Measurements from ENCODE around the gene FUS. TPM values are rescaled to one million over a fixed set of nuclear protein-coding genes. Genes with fewer than 3 reads are reported as not detected.

Gene FUS
- total and polyA plus RNA-seq, 9 of the 15 experiments (the other 6 are each of a cell fraction or from before 2014, with no cell fraction given): 43.9 to 575 (median 87.2) TPM

DNA sequence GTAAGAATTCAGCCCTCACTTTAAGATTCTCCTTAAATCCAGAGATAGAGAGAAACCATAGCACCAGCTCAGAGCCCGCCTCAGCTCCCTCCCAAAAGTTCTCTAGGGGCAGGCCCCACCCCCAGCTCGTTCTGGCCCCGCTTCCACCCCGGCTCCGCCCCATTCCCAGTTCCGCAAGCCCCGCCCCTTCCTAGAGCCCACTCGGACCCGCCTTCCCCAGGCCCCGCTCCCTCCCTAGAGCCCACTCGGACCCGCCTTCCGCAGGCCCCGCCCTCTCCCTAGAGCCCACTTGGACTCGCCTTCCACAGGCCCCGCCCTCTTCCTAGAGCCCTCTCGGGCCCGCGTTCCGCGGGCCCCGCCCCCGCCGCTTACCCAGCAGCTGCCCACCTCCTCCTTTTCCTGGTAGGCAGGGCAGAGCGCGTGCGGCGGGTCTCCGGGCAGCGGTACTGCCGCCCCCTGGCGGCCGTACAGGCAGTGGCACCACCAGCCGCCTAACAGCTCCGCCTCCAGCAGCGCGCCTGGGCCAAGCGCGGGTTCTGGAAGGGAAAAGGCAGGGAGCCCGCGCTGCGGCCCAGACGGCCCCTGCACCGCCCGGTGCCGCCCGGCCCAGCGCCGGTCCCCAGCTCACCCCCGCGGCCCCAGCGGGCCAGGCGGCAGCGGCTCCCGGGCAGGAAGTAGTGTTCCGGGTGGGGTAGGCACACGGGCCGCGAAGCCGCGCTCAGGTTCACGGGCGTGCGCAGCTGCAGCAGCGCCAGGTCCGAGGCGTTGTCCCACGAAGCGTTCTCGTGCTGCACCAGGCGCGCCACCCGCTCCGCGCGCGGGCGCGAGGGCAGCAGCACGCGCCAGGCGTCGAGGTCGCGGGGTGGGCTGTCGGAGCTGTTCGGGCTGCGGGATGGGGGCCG lies 37.6 kb upstream of the FUS start (continued):
- TF ChIP-seq ZNF3 (CRISPR knock-in tag; IDR thresholded peaks at IDR 0.05) (no peak), OTX1 (CRISPR knock-in tag; IDR thresholded peaks at IDR 0.05) (no peak), PHF21A (IDR thresholded peaks at IDR 0.05; ENCODE audit: borderline replicate concordance, low read depth) (0 out of 2 replicates have a peak, but pooled peaks have one; percentile 43), MTF1 (CRISPR knock-in tag; IDR thresholded peaks at IDR 0.05; ENCODE audit: borderline replicate concordance) (no peak), FOXP1 (CRISPR knock-in tag; IDR thresholded peaks at IDR 0.05) (peak; percentile 37; the same call in 1 of the 2 replicates), CREM (IDR thresholded peaks at IDR 0.05; ENCODE audit: low read depth) (peak; percentile 39), CC2D1A (IDR thresholded peaks at IDR 0.05) (no peak), CHD2 (IDR thresholded peaks at IDR 0.05; ENCODE audit: low read depth, low read length) (0 out of 2 replicates have a peak, but pooled peaks have one; percentile 7), PHTF2 (CRISPR knock-in tag; IDR thresholded peaks at IDR 0.05) (no peak), FOSL1 (tag; conservative IDR thresholded peaks at IDR 0.05) (no peak), RBM17 (IDR thresholded peaks at IDR 0.05; ENCODE audit: borderline replicate concordance, low read depth, low read length) (no peak), ZNF232 (CRISPR knock-in tag; IDR thresholded peaks at IDR 0.05) (no peak), TEAD1 (CRISPR knock-in tag; IDR thresholded peaks at IDR 0.05) (peak in 1 of 2 experiments; percentile 26; a peak in 1 of 4 replicates), LEF1 (IDR thresholded peaks at IDR 0.05) (no peak), MAFK (IDR thresholded peaks at IDR 0.05; ENCODE audit: low read length) (no peak), SMC3 (conservative IDR thresholded peaks at IDR 0.05; ENCODE audit: insufficient read depth, low read depth, low read length) (peak; percentile 89), TCF7 (IDR thresholded peaks at IDR 0.05; ENCODE audit: borderline replicate concordance) (no peak), ZNF263 (CRISPR knock-in tag; IDR thresholded peaks at IDR 0.05; ENCODE audit: borderline replicate concordance) (peak; percentile 59; the same call in 1 of the 2 replicates)
- TF ChIP-seq, protein P1, sequence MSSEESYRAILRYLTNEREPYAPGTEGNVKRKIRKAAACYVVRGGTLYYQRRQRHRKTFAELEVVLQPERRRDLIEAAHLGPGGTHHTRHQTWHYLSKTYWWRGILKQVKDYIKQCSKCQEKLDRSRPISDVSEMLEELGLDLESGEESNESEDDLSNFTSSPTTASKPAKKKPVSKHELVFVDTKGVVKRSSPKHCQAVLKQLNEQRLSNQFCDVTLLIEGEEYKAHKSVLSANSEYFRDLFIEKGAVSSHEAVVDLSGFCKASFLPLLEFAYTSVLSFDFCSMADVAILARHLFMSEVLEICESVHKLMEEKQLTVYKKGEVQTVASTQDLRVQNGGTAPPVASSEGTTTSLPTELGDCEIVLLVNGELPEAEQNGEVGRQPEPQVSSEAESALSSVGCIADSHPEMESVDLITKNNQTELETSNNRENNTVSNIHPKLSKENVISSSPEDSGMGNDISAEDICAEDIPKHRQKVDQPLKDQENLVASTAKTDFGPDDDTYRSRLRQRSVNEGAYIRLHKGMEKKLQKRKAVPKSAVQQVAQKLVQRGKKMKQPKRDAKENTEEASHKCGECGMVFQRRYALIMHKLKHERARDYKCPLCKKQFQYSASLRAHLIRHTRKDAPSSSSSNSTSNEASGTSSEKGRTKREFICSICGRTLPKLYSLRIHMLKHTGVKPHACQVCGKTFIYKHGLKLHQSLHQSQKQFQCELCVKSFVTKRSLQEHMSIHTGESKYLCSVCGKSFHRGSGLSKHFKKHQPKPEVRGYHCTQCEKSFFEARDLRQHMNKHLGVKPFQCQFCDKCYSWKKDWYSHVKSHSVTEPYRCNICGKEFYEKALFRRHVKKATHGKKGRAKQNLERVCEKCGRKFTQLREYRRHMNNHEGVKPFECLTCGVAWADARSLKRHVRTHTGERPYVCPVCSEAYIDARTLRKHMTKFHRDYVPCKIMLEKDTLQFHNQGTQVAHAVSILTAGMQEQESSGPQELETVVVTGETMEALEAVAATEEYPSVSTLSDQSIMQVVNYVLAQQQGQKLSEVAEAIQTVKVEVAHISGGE (CRISPR knock-in tag; IDR thresholded peaks at IDR 0.05): no peak
- TF ChIP-seq, protein P2, sequence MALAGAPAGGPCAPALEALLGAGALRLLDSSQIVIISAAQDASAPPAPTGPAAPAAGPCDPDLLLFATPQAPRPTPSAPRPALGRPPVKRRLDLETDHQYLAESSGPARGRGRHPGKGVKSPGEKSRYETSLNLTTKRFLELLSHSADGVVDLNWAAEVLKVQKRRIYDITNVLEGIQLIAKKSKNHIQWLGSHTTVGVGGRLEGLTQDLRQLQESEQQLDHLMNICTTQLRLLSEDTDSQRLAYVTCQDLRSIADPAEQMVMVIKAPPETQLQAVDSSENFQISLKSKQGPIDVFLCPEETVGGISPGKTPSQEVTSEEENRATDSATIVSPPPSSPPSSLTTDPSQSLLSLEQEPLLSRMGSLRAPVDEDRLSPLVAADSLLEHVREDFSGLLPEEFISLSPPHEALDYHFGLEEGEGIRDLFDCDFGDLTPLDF (CRISPR knock-in tag; IDR thresholded peaks at IDR 0.05): 0 out of 2 replicates have a peak, but pooled peaks have one; percentile 69
- TF ChIP-seq, protein P3, sequence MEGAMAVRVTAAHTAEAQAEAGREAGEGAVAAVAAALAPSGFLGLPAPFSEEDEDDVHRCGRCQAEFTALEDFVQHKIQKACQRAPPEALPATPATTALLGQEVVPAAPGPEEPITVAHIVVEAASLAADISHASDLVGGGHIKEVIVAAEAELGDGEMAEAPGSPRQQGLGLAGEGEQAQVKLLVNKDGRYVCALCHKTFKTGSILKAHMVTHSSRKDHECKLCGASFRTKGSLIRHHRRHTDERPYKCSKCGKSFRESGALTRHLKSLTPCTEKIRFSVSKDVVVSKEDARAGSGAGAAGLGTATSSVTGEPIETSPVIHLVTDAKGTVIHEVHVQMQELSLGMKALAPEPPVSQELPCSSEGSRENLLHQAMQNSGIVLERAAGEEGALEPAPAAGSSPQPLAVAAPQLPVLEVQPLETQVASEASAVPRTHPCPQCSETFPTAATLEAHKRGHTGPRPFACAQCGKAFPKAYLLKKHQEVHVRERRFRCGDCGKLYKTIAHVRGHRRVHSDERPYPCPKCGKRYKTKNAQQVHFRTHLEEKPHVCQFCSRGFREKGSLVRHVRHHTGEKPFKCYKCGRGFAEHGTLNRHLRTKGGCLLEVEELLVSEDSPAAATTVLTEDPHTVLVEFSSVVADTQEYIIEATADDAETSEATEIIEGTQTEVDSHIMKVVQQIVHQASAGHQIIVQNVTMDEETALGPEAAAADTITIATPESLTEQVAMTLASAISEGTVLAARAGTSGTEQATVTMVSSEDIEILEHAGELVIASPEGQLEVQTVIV (CRISPR knock-in tag; IDR thresholded peaks at IDR 0.05; ENCODE audit: borderline replicate concordance): no peak
